Adrenal gland (tissue), 5 donors: ENCODE measurements around the gene FAM20A.

Experiments used
- POLR2A ChIP-seq, 2 donors: fragments of 450-650 bp; IDR thresholded peaks; one replicate each; pipeline ENCODE4 v1.6.1; 2017; ENCODE audit warnings: antibody characterized with exemption in 2 of 2, mild to moderate bottlenecking in 2 of 2, moderate library complexity in 1 of 2
- TF ChIP-seq, protein P1 (sequence below), 6 experiments: fragments of 450-650 bp in 4 of 6; fragments of 200-600 bp in 2 of 6; sonication (generic) in 1 of 6; IDR thresholded peaks; 1 replicate in 5 of 6; 2 replicates in 1 of 6; pipeline versions ENCODE4 v1.5.1 to v1.8.0; 2016 to 2021; ENCODE audit warnings: antibody characterized with exemption in 6 of 6, mild to moderate bottlenecking in 2 of 6, moderate library complexity in 1 of 6
- donor health status: DM: no; HTN: no; CAD: no.

DNA sequence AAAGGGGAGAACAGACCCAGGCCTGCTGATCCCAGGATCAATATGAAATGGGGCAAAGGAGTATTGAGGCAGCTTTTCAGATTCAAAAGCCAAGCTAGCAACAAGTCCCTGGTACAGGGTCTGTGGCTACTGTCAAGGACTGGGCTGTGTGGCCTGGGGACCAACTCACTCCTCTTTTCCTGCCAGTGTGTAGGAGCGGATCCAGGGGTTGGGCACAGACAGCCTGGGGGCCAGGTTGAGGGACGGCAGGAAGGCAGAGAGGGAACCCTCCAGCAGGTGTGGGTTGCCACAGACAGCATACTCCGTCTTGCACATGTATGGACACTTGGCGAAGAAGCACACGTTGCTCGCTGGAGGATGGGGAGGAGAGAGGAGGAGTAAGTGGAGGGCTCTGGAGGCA lies 59.4 kb downstream of the FAM20A start:
- TF ChIP-seq POLR2A (IDR thresholded peaks at IDR 0.05): no peak
- TF ChIP-seq, protein P1, sequence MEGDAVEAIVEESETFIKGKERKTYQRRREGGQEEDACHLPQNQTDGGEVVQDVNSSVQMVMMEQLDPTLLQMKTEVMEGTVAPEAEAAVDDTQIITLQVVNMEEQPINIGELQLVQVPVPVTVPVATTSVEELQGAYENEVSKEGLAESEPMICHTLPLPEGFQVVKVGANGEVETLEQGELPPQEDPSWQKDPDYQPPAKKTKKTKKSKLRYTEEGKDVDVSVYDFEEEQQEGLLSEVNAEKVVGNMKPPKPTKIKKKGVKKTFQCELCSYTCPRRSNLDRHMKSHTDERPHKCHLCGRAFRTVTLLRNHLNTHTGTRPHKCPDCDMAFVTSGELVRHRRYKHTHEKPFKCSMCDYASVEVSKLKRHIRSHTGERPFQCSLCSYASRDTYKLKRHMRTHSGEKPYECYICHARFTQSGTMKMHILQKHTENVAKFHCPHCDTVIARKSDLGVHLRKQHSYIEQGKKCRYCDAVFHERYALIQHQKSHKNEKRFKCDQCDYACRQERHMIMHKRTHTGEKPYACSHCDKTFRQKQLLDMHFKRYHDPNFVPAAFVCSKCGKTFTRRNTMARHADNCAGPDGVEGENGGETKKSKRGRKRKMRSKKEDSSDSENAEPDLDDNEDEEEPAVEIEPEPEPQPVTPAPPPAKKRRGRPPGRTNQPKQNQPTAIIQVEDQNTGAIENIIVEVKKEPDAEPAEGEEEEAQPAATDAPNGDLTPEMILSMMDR (IDR thresholded peaks at IDR 0.05): no peak
